GM12865 (cell line): ENCODE results near the gene PLVAP.

ENCODE experiments used
- DNase-seq: peaks from one replicate; pipeline ENCODE4 v3.0.0; 2010; ENCODE audit warnings: low read depth
- H3K4me3 ChIP-seq: 2 replicates; pipeline ENCODE4 v1.5.1; 2011; ENCODE audit warnings: mild to moderate bottlenecking, low read depth, low read length, control low read depth
- CTCF ChIP-seq: IDR thresholded peaks from 2 replicates; pipeline ENCODE4 v1.5.1; 2011; ENCODE audit warnings: low read length, control low read depth, low read depth, inconsistent platforms; ENCODE audit not compliant: insufficient read depth; ENCODE audit errors: missing control alignments

PLVAP gene

DNA sequence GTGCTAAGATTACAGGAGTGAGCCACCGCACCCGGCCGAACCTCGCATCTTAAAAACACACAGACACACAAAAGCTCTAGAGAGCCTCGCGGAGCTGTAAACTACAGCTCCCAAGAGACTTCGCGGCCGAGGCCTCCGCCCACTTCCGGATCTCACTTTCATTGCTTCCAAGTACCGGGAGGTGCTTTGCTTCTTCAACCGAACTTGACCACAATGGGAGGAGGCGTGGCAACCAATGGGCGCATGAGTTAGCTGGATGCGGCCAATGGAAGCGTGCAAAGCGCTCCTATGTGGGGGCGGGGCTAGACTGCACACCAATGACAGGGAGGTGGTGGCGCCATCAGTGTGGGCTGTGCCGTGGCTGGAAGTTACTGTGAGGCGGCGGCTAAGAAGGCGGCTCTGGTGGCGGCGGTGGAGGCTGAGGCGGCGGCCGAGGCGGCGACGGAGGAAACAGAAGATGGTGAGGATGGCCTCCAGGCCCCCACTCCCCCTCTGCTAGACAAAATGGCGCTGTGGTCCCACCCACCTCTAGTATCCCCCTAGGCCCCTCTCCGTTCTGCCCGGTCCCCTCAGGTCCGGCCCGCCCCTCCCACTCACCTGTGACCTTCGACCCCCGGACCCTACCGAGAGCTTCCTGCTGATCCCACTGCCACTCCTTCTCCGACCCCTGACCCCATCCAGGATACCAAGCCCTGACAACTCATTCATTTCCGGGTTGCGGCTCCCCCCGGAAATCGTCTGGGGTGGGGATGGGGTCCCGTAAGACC is 67.8 kb downstream of the PLVAP start, which contains the start of gene DDA1:
TSS of gene DDA1 (plus strand) at position 366 of the 767 bp plus-strand sequence. CDS start at position 458, 92 bp downstream.
- peak; percentile 100 for DNase-seq
- no peak for TF ChIP-seq CTCF
- peak within 1 kb of the TSS; percentile 95 for H3K4me3 ChIP-seq

- no peak for DNase-seq
- no peak for TF ChIP-seq CTCF
- no peak overlapping the region for H3K4me3 ChIP-seq
Observed at GRCh38 chr19:17307876-17308377, 69.2 kb downstream of the PLVAP start.

GRCh38 chr19:17306285-17306714 is 70.8 kb downstream of the PLVAP start:
- peak overlapping the region; percentile 74 for H3K4me3 ChIP-seq
- no peak for DNase-seq
- TF ChIP-seq CTCF = no peak

- TF ChIP-seq CTCF = peak; percentile 71
- peak; percentile 100 for DNase-seq
- H3K4me3 ChIP-seq = peak within 1 kb of the TSS; percentile 74
Observed at GRCh38 chr19:17305517-17306284, 71.4 kb downstream of the PLVAP start, which contains the start of gene MRPL34. TSS of gene MRPL34 (plus strand) at chr19:17305872. CDS start at chr19:17305893, 21 bp downstream.

DNA sequence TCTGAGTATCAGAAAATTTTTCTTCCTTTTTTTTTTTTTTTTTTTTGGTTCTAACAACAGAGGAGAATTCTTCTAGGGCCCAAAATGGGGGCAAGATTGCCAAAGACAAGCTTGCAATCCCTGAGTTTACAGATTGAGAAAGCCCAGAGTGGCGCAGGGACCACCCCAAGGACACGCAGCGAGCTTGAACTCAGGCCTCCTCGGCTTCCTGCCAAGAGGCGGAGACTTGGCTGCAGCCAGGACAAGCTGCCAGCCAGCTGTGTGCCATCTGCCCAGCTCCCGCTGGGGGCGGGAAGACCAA is 72.0 kb downstream of the PLVAP start:
- TF ChIP-seq CTCF = no peak
- H3K4me3 ChIP-seq = peak overlapping the region; percentile 7; the same call in 1 of the 2 replicates
- DNase-seq = no peak

DNA sequence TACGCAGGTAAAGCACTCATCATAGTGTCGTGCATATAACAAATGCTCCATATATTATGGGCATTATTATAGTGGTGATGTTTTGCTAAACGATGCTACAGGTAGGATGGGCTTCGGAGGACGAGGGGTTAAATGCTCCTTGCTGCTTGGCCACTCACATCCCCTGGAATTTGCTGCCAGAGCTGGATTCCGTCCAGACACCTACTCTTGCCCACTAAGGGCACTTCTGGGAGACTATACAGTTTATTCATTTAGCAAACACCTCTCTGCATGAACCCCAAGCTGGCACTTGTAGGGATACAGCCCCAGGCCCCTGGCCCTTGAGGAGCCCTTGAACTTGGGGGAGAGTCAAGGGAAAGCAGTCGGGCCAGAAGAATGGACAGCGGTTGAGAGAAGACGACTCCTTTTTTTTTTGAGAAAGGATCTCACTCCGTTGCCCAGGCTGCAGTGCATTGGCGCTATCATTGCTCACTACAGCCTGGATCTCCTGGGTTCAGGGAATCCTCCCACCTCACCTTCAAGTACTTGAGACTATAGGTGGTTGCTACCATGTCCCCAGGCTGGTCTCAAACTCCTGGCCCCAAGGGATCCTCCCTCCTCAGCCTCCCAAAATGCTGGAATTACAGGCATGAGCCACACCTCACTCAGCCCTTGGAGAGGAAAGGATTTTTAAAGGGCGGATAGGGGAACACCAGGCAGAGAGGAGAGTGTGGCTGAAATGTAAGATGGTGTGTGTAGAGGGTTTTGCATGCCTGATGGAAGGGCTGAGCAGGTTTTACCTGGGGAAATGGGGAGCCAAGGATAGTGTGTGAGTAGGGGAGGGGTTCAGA is 72.5 kb downstream of the PLVAP start:
- no peak overlapping the region for H3K4me3 ChIP-seq
- DNase-seq = no peak
- TF ChIP-seq CTCF = no peak
